ENCODE data around the gene RPL10A. TPM values are rescaled to one million over a fixed set of nuclear protein-coding genes. Genes with fewer than 3 reads are reported as not detected.
"Not testable (repeated sequence)": the region's sequence is repeated elsewhere in the genome, so short reads cannot be mapped to it uniquely, and the experiment has no call there.

Gene RPL10A
- total RNA-seq, 4 donors from 2014 or later, result 1,714 to 2,467 (median 2,118) TPM

DNA sequence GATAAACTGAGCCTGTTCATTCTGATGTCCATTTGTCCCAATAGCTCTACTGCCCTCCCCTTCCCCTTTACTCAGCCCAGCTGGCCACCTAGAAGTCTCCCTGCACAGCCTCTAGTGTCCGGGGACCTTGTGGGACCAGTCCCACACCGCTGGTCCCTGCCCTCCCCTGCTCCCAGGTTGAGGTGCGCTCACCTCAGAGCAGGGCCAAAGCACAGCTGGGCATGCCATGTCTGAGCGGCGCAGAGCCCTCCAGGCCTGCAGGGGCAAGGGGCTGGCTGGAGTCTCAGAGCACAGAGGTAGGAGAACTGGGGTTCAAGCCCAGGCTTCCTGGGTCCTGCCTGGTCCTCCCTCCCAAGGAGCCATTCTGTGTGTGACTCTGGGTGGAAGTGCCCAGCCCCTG is 40.8 kb upstream of the RPL10A start:
- no peak for DNase-seq (ENCODE audit: low spot score in 2 of 2)
- intact Hi-C loops (cut with DNase I; ENCODE audit: low total_unique reads), result no loop called here
- TF ChIP-seq POLR2A (IDR thresholded peaks at IDR 0.05), result no peak
- TF ChIP-seq, protein P1, sequence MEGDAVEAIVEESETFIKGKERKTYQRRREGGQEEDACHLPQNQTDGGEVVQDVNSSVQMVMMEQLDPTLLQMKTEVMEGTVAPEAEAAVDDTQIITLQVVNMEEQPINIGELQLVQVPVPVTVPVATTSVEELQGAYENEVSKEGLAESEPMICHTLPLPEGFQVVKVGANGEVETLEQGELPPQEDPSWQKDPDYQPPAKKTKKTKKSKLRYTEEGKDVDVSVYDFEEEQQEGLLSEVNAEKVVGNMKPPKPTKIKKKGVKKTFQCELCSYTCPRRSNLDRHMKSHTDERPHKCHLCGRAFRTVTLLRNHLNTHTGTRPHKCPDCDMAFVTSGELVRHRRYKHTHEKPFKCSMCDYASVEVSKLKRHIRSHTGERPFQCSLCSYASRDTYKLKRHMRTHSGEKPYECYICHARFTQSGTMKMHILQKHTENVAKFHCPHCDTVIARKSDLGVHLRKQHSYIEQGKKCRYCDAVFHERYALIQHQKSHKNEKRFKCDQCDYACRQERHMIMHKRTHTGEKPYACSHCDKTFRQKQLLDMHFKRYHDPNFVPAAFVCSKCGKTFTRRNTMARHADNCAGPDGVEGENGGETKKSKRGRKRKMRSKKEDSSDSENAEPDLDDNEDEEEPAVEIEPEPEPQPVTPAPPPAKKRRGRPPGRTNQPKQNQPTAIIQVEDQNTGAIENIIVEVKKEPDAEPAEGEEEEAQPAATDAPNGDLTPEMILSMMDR (IDR thresholded peaks at IDR 0.05), result no peak
- 92 to 93% methylated on average over 5 of the region's 5 CpGs for WGBS, 2 donors
- H3K4me3 ChIP-seq (ENCODE audit: low read depth, poor library complexity, severe bottlenecking), result no peak overlapping the region

- H3K4me3 ChIP-seq (ENCODE audit: low read depth, poor library complexity, severe bottlenecking), result no peak overlapping the region
- no peak for TF ChIP-seq POLR2A (IDR thresholded peaks at IDR 0.05)
- TF ChIP-seq, protein P1 (IDR thresholded peaks at IDR 0.05), result no peak
- intact Hi-C loops (cut with DNase I; ENCODE audit: low total_unique reads), result no loop called here
- DNase-seq (ENCODE audit: low spot score in 2 of 2), result no peak
- 87 to 89% methylated on average over 9 of the region's 9 CpGs for WGBS, 2 donors
These were observed 40.3 kb upstream of the RPL10A start for GRCh38 chr6:35427851-35428321.

DNA sequence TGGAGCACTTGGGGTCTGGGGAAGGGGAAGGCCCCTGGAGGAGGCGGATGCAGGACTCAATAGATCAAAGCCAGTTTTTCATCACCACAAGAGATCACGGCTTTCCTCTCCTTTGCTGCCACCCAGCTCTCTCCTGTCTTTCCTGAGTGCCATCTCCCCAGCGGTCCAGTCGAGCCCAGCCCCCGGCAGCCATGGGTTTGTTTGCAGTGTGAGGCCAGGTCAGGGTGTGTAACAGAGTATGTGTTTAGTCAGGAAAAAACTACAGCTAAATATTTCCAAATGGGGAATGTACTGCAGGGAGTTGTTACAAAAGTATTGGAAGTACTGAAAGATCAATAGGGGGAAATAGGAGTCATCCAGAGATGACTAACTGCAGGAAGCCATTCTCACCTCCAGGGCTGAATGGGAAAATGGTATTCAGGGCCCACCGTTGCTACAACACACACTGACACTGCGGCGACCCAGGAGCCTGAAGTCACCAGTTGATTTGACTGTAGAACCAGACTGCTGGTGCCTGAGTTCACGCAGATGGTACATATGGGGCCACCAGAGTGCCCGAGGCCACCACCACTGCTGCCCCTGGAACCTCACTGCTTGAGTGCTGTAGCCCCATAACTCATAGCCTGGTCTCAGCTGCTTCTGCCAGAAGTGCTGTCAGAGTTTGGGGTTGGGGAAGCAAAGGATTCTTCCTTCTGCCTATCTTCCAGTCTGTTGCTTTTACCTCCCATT is 39.6 kb upstream of the RPL10A start:
- WGBS, 2 donors, result 89 to 94% methylated on average over 10 of the region's 10 CpGs
- no peak for DNase-seq (ENCODE audit: low spot score in 2 of 2)
- TF ChIP-seq, protein P1 (IDR thresholded peaks at IDR 0.05), result no peak
- TF ChIP-seq POLR2A (IDR thresholded peaks at IDR 0.05), result no peak
- H3K4me3 ChIP-seq (ENCODE audit: low read depth, poor library complexity, severe bottlenecking), result no peak overlapping the region
- intact Hi-C loops (cut with DNase I; ENCODE audit: low total_unique reads), result no loop called here

- H3K4me3 ChIP-seq (ENCODE audit: low read depth, poor library complexity, severe bottlenecking), result no peak overlapping the region
- no peak for DNase-seq (ENCODE audit: low spot score in 2 of 2)
- no peak for TF ChIP-seq POLR2A (IDR thresholded peaks at IDR 0.05)
- TF ChIP-seq, protein P1 (IDR thresholded peaks at IDR 0.05), result no peak
- intact Hi-C loops (cut with DNase I; ENCODE audit: low total_unique reads), result no loop called here
- WGBS, 2 donors, result 90 to 94% methylated on average over 2 of the region's 2 CpGs
These were observed 38.7 kb upstream of the RPL10A start for GRCh38 chr6:35429463-35429862.

DNA sequence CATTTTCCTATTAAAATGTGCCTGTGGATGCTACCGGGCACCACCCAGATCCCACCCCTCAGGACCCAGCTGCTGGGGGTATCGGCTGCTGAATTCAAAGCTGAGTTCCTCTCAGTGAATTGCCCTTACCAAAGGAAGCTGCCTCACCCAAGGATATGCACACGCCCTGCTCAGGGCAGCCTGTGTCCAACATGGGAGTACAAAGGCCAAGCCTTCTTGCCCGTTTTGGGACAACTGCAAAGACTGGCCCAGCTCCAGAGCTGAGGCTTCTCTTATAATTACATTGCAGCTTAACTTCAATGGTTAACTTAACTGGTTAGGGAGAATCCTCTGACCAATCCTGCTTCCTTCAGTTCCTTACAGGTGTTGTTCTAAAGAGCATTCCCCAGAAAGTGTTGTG is 35.9 kb upstream of the RPL10A start:
- DNase-seq (ENCODE audit: low spot score in 2 of 2), result no peak
- intact Hi-C loops (cut with DNase I; ENCODE audit: low total_unique reads), result no loop called here
- no peak overlapping the region for H3K4me3 ChIP-seq (ENCODE audit: low read depth, poor library complexity, severe bottlenecking)
- TF ChIP-seq, protein P1 (IDR thresholded peaks at IDR 0.05), result no peak
- TF ChIP-seq POLR2A (IDR thresholded peaks at IDR 0.05), result no peak
- 47 to 56% methylated on average over 4 of the region's 4 CpGs for WGBS, 2 donors

DNA sequence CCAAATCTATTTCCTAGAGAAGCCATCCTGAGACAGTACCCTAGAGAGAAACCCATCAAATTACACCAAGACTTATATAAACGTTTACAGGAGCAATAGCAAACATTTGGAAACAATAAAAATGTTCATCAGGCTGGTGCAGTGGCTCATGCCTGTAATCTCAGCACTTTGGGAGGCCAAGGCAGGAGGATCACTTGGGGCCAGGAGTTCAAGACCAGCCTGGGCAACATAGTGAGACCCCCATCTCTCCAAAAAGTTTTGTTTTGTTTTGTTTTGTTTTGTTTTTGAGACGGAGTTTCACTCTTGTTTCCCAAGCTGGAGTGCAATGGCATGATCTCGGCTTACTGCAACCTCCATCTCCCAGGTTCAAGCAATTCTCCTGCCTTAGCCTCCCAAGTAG is 35.5 kb upstream of the RPL10A start:
- intact Hi-C loops (cut with DNase I; ENCODE audit: low total_unique reads); DNase-seq (ENCODE audit: low spot score in 2 of 2); H3K4me3 ChIP-seq (ENCODE audit: low read depth, poor library complexity, severe bottlenecking): not testable (repeated sequence)
- WGBS, 2 donors, result 70 to 74% methylated on average over 3 of the region's 3 CpGs
